ENCODE data around the gene ZSCAN9.

ZSCAN9 gene

DNA sequence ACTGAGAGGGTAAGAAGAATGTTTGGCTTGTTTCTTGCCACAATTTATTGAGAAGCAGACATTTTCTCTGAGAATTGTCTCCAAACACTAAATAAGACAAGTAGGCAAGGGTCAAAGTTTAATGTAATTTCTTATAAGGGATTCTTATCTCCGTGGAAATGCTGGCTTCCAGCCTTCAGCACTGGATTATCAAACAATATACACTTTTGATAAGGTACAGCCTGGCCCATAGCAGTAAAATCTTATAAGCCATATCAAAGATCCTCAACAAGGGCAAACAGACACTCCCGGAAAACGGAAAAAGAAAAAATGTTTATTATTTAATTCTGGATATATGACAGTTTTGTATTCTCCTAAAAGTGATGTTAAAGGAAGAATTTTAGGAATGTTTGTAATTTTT, 18.5 kb upstream of the ZSCAN9 start:
- no peak for DNase-seq (ENCODE audit: low read depth in 1 of 2, low spot score in 1 of 2)
- TF ChIP-seq POLR2AphosphoS5 (IDR thresholded peaks at IDR 0.05; ENCODE audit: low read depth): no peak
- no peak for TF ChIP-seq SPI1 (IDR thresholded peaks at IDR 0.05; ENCODE audit: borderline replicate concordance, low read depth)
- Histone ChIP-seq H3K27me3 (ENCODE audit: insufficient read depth, poor library complexity, severe bottlenecking) (no peaks in the 10 kb centered on the region), H3K27ac (replicated peaks) (no peak overlapping the region), H3K4me3 (replicated peaks; ENCODE audit: insufficient read depth, low read length) (no peak overlapping the region)

DNA sequence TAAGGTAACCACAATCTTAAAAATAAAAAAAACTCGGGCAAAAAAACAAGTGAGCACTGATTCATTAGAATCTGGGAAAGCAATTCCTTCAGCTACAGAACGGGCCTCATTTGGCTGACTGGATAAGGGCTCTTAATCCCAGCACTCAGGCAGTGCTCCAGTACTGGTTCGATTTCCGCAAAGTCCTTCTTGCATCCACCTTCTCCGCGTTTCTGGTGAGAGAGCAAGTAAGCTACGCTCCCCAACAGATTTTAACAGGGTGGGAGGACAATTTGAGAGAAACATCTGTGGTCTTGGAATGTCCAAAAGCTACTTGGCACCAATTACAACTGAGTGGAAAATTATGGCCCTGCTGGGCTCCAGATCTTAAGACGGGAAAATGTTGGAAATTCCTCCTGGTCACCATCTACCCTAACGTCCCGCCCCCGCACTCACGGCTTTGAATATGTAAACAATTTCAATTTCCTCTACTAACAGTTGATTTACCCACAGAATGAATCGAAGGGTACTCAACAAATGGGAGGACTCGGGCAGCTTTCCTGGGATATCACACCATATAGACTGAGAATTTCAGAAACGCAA, 18.1 kb upstream of the ZSCAN9 start:
- Histone ChIP-seq H3K27ac (replicated peaks) (no peak overlapping the region), H3K4me3 (replicated peaks; ENCODE audit: insufficient read depth, low read length) (no peak overlapping the region), H3K27me3 (ENCODE audit: insufficient read depth, poor library complexity, severe bottlenecking) (no peaks in the 10 kb centered on the region)
- no peak for TF ChIP-seq POLR2AphosphoS5 (IDR thresholded peaks at IDR 0.05; ENCODE audit: low read depth)
- no peak for TF ChIP-seq GABPA (IDR thresholded peaks at IDR 0.05; ENCODE audit: low read depth)
- TF ChIP-seq, protein P1, sequence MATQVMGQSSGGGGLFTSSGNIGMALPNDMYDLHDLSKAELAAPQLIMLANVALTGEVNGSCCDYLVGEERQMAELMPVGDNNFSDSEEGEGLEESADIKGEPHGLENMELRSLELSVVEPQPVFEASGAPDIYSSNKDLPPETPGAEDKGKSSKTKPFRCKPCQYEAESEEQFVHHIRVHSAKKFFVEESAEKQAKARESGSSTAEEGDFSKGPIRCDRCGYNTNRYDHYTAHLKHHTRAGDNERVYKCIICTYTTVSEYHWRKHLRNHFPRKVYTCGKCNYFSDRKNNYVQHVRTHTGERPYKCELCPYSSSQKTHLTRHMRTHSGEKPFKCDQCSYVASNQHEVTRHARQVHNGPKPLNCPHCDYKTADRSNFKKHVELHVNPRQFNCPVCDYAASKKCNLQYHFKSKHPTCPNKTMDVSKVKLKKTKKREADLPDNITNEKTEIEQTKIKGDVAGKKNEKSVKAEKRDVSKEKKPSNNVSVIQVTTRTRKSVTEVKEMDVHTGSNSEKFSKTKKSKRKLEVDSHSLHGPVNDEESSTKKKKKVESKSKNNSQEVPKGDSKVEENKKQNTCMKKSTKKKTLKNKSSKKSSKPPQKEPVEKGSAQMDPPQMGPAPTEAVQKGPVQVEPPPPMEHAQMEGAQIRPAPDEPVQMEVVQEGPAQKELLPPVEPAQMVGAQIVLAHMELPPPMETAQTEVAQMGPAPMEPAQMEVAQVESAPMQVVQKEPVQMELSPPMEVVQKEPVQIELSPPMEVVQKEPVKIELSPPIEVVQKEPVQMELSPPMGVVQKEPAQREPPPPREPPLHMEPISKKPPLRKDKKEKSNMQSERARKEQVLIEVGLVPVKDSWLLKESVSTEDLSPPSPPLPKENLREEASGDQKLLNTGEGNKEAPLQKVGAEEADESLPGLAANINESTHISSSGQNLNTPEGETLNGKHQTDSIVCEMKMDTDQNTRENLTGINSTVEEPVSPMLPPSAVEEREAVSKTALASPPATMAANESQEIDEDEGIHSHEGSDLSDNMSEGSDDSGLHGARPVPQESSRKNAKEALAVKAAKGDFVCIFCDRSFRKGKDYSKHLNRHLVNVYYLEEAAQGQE (IDR thresholded peaks at IDR 0.05; ENCODE audit: insufficient replicate concordance, low read depth): no peak
- TF ChIP-seq SPI1 (IDR thresholded peaks at IDR 0.05; ENCODE audit: borderline replicate concordance, low read depth): no peak
- TF ChIP-seq, protein P2, sequence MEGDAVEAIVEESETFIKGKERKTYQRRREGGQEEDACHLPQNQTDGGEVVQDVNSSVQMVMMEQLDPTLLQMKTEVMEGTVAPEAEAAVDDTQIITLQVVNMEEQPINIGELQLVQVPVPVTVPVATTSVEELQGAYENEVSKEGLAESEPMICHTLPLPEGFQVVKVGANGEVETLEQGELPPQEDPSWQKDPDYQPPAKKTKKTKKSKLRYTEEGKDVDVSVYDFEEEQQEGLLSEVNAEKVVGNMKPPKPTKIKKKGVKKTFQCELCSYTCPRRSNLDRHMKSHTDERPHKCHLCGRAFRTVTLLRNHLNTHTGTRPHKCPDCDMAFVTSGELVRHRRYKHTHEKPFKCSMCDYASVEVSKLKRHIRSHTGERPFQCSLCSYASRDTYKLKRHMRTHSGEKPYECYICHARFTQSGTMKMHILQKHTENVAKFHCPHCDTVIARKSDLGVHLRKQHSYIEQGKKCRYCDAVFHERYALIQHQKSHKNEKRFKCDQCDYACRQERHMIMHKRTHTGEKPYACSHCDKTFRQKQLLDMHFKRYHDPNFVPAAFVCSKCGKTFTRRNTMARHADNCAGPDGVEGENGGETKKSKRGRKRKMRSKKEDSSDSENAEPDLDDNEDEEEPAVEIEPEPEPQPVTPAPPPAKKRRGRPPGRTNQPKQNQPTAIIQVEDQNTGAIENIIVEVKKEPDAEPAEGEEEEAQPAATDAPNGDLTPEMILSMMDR (IDR thresholded peaks at IDR 0.05; ENCODE audit: insufficient read depth, low read length): no peak
- DNase-seq (ENCODE audit: low read depth in 1 of 2, low spot score in 1 of 2): no peak

DNA sequence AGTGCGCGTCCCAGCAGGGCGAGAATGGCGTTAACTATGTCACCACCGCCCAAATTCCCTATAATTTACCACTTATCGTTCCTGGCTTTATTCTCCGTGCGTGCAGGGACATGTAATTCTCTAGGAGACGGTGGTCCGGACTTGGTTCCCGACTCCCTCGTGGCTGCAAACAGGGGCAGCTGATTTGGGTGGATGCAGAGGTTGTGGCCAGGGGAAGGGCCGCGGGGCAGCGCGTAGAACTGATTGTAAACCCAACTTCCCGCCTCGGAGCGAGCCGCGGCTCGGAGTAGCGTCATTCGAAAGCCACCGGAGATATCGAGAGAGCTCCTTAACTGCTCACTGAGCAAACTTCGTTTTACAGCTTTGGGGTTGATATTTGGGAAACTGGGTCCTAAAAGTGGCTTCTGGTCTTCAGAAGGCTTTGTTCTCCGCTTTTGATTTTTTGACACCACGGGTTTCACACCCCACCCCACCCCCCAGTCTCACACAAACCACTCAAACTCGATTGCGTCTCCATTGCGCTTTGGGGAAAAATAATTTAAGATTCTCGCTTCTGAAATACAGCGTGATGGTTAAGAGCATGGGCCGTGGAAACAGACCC, 17.5 kb upstream of the ZSCAN9 start:
- DNase-seq (ENCODE audit: low read depth in 1 of 2, low spot score in 1 of 2): no peak
- Histone ChIP-seq H3K27me3 (ENCODE audit: insufficient read depth, poor library complexity, severe bottlenecking) (no peaks in the 10 kb centered on the region), H3K27ac (replicated peaks) (no peak overlapping the region), H3K4me3 (replicated peaks; ENCODE audit: insufficient read depth, low read length) (no peak overlapping the region)
- TF ChIP-seq, protein P2 (IDR thresholded peaks at IDR 0.05; ENCODE audit: insufficient read depth, low read length): no peak
- TF ChIP-seq GABPA (IDR thresholded peaks at IDR 0.05; ENCODE audit: low read depth) (no peak), SPI1 (IDR thresholded peaks at IDR 0.05; ENCODE audit: borderline replicate concordance, low read depth) (no peak), POLR2AphosphoS5 (IDR thresholded peaks at IDR 0.05; ENCODE audit: low read depth) (no peak)
- TF ChIP-seq, protein P1 (IDR thresholded peaks at IDR 0.05; ENCODE audit: insufficient replicate concordance, low read depth): no peak

DNA sequence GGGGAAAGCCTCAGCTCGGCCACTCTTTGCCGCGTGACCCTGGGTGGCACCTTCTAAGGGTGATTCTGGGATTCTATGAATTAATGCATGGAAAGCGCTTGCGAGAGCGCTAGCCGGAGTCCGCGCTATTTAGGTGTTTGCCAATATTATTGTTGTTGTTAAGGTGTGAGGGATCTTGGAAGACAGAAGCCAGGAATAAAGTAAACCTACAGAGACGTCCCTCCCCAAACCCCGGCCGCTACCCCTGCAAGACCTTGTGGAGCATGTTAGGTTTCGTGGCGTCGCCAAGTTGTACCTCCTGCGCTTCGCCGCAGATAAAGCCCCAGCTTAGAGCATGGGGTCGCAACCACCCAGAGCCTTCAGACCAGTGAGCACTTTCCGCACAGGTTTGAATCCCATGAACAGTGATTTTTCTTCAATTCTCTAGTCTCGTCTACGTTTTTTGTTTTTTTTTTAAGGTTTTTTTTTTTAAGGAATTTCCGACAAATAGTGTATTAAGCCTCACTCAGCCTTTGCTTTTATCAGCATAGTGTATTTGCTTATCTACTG, 16.9 kb upstream of the ZSCAN9 start:
- Histone ChIP-seq H3K4me3 (replicated peaks; ENCODE audit: insufficient read depth, low read length) (no peak overlapping the region), H3K27ac (replicated peaks) (no peak overlapping the region), H3K27me3 (ENCODE audit: insufficient read depth, poor library complexity, severe bottlenecking) (no peaks in the 10 kb centered on the region)
- TF ChIP-seq POLR2AphosphoS5 (IDR thresholded peaks at IDR 0.05; ENCODE audit: low read depth) (no peak), SPI1 (IDR thresholded peaks at IDR 0.05; ENCODE audit: borderline replicate concordance, low read depth) (no peak), GABPA (IDR thresholded peaks at IDR 0.05; ENCODE audit: low read depth) (no peak)
- TF ChIP-seq, protein P1 (IDR thresholded peaks at IDR 0.05; ENCODE audit: insufficient replicate concordance, low read depth): no peak
- TF ChIP-seq, protein P2 (IDR thresholded peaks at IDR 0.05; ENCODE audit: insufficient read depth, low read length): no peak
- no peak for DNase-seq (ENCODE audit: low read depth in 1 of 2, low spot score in 1 of 2)

All from HL-60 (cell line).